ENCODE data around the gene KLHL13. TPM values are rescaled to one million over a fixed set of nuclear protein-coding genes. Genes with fewer than 3 reads are reported as not detected.

The KLHL13 gene
- total RNA-seq, 2 donors from 2014 or later, result 6.1 to 6.3 TPM

DNA sequence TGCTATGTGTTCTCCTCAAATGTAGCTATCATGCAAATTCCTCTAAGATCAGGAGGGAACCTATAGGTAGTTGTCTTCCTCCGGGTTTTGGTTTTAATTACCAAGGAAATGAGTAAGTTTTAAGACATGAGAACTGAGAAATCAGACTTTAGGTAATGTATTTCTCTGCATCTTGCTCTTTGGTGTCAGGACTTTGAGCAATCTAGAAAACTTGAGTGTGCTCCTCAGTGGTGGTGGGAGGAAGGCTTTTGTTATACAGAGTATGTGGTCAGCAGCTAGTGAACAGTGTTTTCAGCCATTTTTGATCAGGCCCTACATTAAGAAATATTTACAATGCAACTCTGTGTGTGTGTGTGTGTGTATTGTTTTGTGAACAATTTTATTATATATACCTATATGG is 224.1 kb downstream of the KLHL13 start:
- H3K27ac ChIP-seq, result no peak overlapping the region
- no peak for DNase-seq (ENCODE audit: low spot score)
- H3K4me3 ChIP-seq, result no peak overlapping the region
- no peaks in the 10 kb centered on the region for H3K36me3 ChIP-seq
- H3K9me3 ChIP-seq, result no peaks in the 10 kb centered on the region
- no peak for TF ChIP-seq CTCF (IDR thresholded peaks at IDR 0.05)
- H3K27me3 ChIP-seq, result no peaks in the 10 kb centered on the region
- H3K4me1 ChIP-seq, result no peaks in the 10 kb centered on the region

- no peak overlapping the region for H3K4me3 ChIP-seq
- DNase-seq (ENCODE audit: low spot score), result no peak
- no peak overlapping the region for H3K27ac ChIP-seq
- no peaks in the 10 kb centered on the region for H3K36me3 ChIP-seq
- H3K4me1 ChIP-seq, result no peaks in the 10 kb centered on the region
- no peaks in the 10 kb centered on the region for H3K27me3 ChIP-seq
- no peak for TF ChIP-seq CTCF (IDR thresholded peaks at IDR 0.05)
- peaks cover 0 to 10% of the 10 kb centered on the region in 2 donors for H3K9me3 ChIP-seq
Observed at GRCh38 chrX:117871796-117872195, 244.8 kb downstream of the KLHL13 start.

DNA sequence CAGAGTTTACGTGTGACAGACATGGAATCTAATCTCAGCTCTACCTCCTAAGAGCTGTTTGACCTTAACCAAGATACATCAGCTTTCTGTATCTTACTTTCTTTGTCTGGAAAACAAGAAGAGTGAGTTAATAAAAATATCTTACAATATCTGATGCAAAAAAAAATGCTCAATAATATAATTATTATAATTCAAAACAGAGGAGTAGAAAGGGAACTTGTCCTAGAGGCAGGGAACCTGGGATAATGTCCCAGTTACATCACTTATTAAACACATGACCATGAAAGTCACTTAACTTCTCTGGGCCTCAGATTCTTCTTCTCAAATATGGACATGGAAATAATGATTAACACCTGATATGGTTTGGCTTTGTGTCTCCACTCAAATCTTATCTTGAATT is 256.1 kb downstream of the KLHL13 start:
- Histone ChIP-seq H3K36me3 (no peaks in the 10 kb centered on the region), H3K4me1 (no peaks in the 10 kb centered on the region), H3K9me3 (no peaks in the 10 kb centered on the region), H3K27me3 (no peaks in the 10 kb centered on the region), H3K27ac (no peak overlapping the region), H3K4me3 (no peak overlapping the region)
- TF ChIP-seq CTCF (IDR thresholded peaks at IDR 0.05), result no peak
- no peak for DNase-seq (ENCODE audit: low spot score)

DNA sequence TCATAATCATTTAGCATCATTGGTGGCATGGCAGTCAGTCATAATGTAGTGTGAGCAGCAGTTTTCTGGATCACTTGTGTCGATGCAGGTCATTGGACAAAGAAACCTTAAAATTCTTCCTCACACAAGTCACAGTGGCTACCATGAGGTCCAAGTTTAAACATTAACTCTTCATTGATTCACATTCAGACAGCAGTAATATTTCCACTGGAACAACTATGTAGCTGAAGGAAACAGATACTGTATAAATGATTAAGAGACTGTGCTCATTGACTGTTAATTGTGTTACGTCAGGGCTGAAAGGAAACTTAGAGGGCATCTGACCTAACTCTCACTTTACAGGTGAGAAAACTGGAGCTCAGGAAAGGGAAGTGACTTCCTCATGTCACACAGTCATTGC is 261.8 kb downstream of the KLHL13 start:
- TF ChIP-seq CTCF (IDR thresholded peaks at IDR 0.05), result no peak
- no peak for DNase-seq (ENCODE audit: low spot score)
- H3K4me1 ChIP-seq, result no peaks in the 10 kb centered on the region
- no peaks in the 10 kb centered on the region for H3K9me3 ChIP-seq
- no peak overlapping the region for H3K4me3 ChIP-seq
- H3K27ac ChIP-seq, result no peak overlapping the region
- no peaks in the 10 kb centered on the region for H3K27me3 ChIP-seq
- no peaks in the 10 kb centered on the region for H3K36me3 ChIP-seq

GRCh38 chrX:117851025-117851424 is 265.6 kb downstream of the KLHL13 start:
- H3K27me3 ChIP-seq, result no peaks in the 10 kb centered on the region
- no peak overlapping the region for H3K4me3 ChIP-seq
- H3K9me3 ChIP-seq, result no peaks in the 10 kb centered on the region
- no peaks in the 10 kb centered on the region for H3K36me3 ChIP-seq
- H3K4me1 ChIP-seq, result no peaks in the 10 kb centered on the region
- no peak overlapping the region for H3K27ac ChIP-seq
- no peak for TF ChIP-seq CTCF (IDR thresholded peaks at IDR 0.05)
- no peak for DNase-seq (ENCODE audit: low spot score)

Other genes with a start within 250 kb of the KLHL13 start
- gene WDR44, start 229.3 kb upstream of the KLHL13 start, total RNA-seq, result 10 to 100 TPM; 13.9 to 14.7 TPM